ENCODE measurements around the gene ATN1. TPM values are rescaled to one million over a fixed set of nuclear protein-coding genes. Genes with fewer than 3 reads are reported as not detected.

Gene ATN1
- total RNA-seq, 1 experiment from 2014 or later, result 126 TPM

Small RNA genes lying within 50 kb of the gene (microRNA-seq; reads per million reads assigned to microRNA genes)
- 1,972 reads per million, percentile 92 among the genes with 10 or more reads in this experiment for gene MIR141
- gene MIR200C, result 47,568 reads per million, percentile 99 among the genes with 10 or more reads in this experiment

Other genes starting within 250 kb of the ATN1 start
- gene ZNF384, start 238.6 kb upstream of the ATN1 start, total RNA-seq (2022), result 119 and 127 TPM in 2 replicates
- 0.37 and 0.48 TPM in 2 replicates for gene PIANP, start 227.1 kb upstream of the ATN1 start, total RNA-seq (2022)
- gene COPS7A, start 203.9 kb upstream of the ATN1 start, total RNA-seq (2022), result 56.8 and 61.9 TPM in 2 replicates
- gene MLF2, start 174.8 kb upstream of the ATN1 start, total RNA-seq (2022), result 303 and 309 TPM in 2 replicates
- gene PTMS, start 161.6 kb upstream of the ATN1 start, total RNA-seq (2022), result 264 and 285 TPM in 2 replicates
- gene LAG3, start 155.4 kb upstream of the ATN1 start, total RNA-seq (2022), result 1.9 and 3.2 TPM in 2 replicates
- not detected in 2 replicates for gene CD4, start 138.4 kb upstream of the ATN1 start, total RNA-seq (2022)
- gene GPR162, start 106.1 kb upstream of the ATN1 start, total RNA-seq (2022), result 0.81 and 1.2 TPM in 2 replicates
- 25.1 and 25.6 TPM in 2 replicates for gene P3H3, start 99.6 kb upstream of the ATN1 start, total RNA-seq (2022)
- 3.9 and 5.1 TPM in 2 replicates for gene GNB3, start 87.0 kb upstream of the ATN1 start, total RNA-seq (2022)
- gene CDCA3, start 76.7 kb upstream of the ATN1 start, total RNA-seq (2022), result 147 and 152 TPM in 2 replicates
- 226 and 230 TPM in 2 replicates for gene USP5, start 75.8 kb upstream of the ATN1 start, total RNA-seq (2022)
- 1,141 and 1,254 TPM in 2 replicates for gene TPI1, start 60.4 kb upstream of the ATN1 start, total RNA-seq (2022)
- gene SPSB2, start 54.7 kb upstream of the ATN1 start, total RNA-seq (2022), result 23.7 and 24.7 TPM in 2 replicates
- gene LRRC23, start 23.1 kb upstream of the ATN1 start, total RNA-seq (2022), result 7.8 and 8.6 TPM in 2 replicates
- 23.2 and 25.3 TPM in 2 replicates for gene ENO2, start 13.4 kb upstream of the ATN1 start, total RNA-seq (2022)
- not detected in 2 replicates for gene RNU7-1, start 15.9 kb downstream of the ATN1 start, total RNA-seq (2022)
- 111 TPM in 2 replicates for gene C12orf57, start 16.1 kb downstream of the ATN1 start, total RNA-seq (2022)
- gene PTPN6, start 23.4 kb downstream of the ATN1 start, total RNA-seq (2022), result 43.9 and 54.8 TPM in 2 replicates
- 411 and 479 TPM in 2 replicates for gene PHB2, start 42.7 kb downstream of the ATN1 start, total RNA-seq (2022)
- gene EMG1, start 43.0 kb downstream of the ATN1 start, total RNA-seq (2022), result 149 and 161 TPM in 2 replicates
- gene LPCAT3, start 90.5 kb downstream of the ATN1 start, total RNA-seq (2022), result 142 and 155 TPM in 2 replicates
- gene C1S, start 132.8 kb downstream of the ATN1 start, total RNA-seq (2022), result 5.3 and 6.1 TPM in 2 replicates
- 3.9 and 4.2 TPM in 2 replicates for gene C1R, start 164.5 kb downstream of the ATN1 start, total RNA-seq (2022)
- 38.7 and 40.2 TPM in 2 replicates for gene C1RL, start 181.3 kb downstream of the ATN1 start, total RNA-seq (2022)
- 0.86 and 1.8 TPM in 2 replicates for gene RBP5, start 200.9 kb downstream of the ATN1 start, total RNA-seq (2022)
- 40.2 and 44.3 TPM in 2 replicates for gene CLSTN3, start 202.4 kb downstream of the ATN1 start, total RNA-seq (2022)